K562 (cell line): ENCODE data around the gene SCLT1.

ENCODE experiments used
- ARNT ChIP-seq, 2 experiments: fragments of 450-650 bp; IDR thresholded peaks; 2 replicates each; pipeline ENCODE4 v1.6.1; 2016; ENCODE audit warnings: mild to moderate bottlenecking in 1 of 2
- BHLHE40 ChIP-seq: IDR thresholded peaks from 2 replicates; pipeline ENCODE4 v1.6.1; 2011; ENCODE audit warnings: low read length, improper control_type of control experiment
- CTCF ChIP-seq, 3 experiments: IDR thresholded peaks in 2 of 3; conservative IDR thresholded peaks in 1 of 3; 2 replicates each; pipeline ENCODE4 v1.5.1; 2011 to 2012; ENCODE audit warnings: low read length in 3 of 3, mild to moderate bottlenecking in 3 of 3, control low read depth in 2 of 3, improper control_type of control experiment in 1 of 3, inconsistent platforms in 1 of 3, low read depth in 1 of 3, mixed read lengths in 1 of 3, moderate library complexity in 1 of 3; ENCODE audit not compliant: insufficient read depth in 2 of 3
- GATA2 ChIP-seq: sonication (generic); formaldehyde crosslinking; IDR thresholded peaks from 2 replicates; pipeline ENCODE4 v1.4.0; 2020; ENCODE audit warnings: mild to moderate bottlenecking, missing genetic modification reagents
- MEF2A ChIP-seq: IDR thresholded peaks from 2 replicates; pipeline ENCODE4 v1.6.1; 2011; ENCODE audit warnings: low read depth, mild to moderate bottlenecking, low read length, moderate library complexity; ENCODE audit not compliant: control insufficient read depth
- NCOA2 ChIP-seq, 2 experiments: fragments of 450-650 bp; IDR thresholded peaks; 2 replicates each; pipeline ENCODE4 v1.6.1; 2018; ENCODE audit warnings: mild to moderate bottlenecking in 2 of 2, moderate library complexity in 1 of 2; ENCODE audit not compliant: partially characterized antibody in 2 of 2
- PML ChIP-seq: IDR thresholded peaks from 2 replicates; pipeline ENCODE4 v1.6.1; 2012; ENCODE audit warnings: low read length, inconsistent platforms
- POLR2AphosphoS5 ChIP-seq: IDR thresholded peaks from 2 replicates; pipeline ENCODE4 v1.6.1; 2011; ENCODE audit warnings: mild to moderate bottlenecking, low read depth, low read length, moderate library complexity; ENCODE audit not compliant: control insufficient read depth, insufficient read depth
- SLC30A9 ChIP-seq: fragments of 250-450 bp; sonication (Bioruptor Pico); IDR thresholded peaks from 2 replicates; pipeline ENCODE4 v1.8.0; 2022; ENCODE audit warnings: mild to moderate bottlenecking, moderate library complexity
- TCF7 ChIP-seq: sonication (generic); IDR thresholded peaks from 2 replicates; pipeline ENCODE4 v1.6.1; 2016; ENCODE audit warnings: antibody characterized with exemption, borderline replicate concordance
- ZNF143 ChIP-seq: sonication (generic); formaldehyde crosslinking; IDR thresholded peaks from 2 replicates; pipeline ENCODE4 v1.9.0; 2022; ENCODE audit warnings: mild to moderate bottlenecking, missing genetic modification reagents
- ZNF274 ChIP-seq: IDR thresholded peaks from 2 replicates; pipeline ENCODE4 v1.6.1; 2011; ENCODE audit warnings: low read depth, mild to moderate bottlenecking, low read length, moderate library complexity, borderline replicate concordance
- ZNF384 ChIP-seq: IDR thresholded peaks from 2 replicates; pipeline ENCODE4 v1.6.1; 2012; ENCODE audit warnings: low read depth, low read length, improper control_type of control experiment

DNA sequence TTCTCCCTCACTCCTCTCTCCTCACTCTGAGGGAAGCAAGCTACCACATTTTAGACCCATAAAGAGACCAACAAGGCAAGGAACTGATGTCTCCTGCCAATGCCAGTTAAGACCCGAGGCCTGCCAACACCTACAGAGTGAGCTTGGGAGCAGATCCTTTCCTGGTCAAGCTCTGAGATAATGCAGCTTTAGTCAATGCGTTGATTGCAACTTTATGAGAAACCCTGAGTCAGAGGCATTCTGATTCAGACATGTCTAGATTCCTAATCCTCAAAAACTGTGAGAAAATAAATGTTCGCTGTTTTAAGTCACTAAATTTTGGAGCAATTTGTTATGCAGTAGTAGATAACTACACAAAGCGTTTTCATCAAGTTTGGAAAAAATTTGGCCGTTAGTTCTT, 168.4 kb downstream of the SCLT1 start:
- TF ChIP-seq ZNF143 (CRISPR knock-in tag) (no peak), MEF2A (no peak), BHLHE40 (no peak), TCF7 (no peak), ZNF274 (no peak), CTCF (IDR thresholded peaks at IDR 0.05 in 2 of 3, conservative IDR thresholded peaks at IDR 0.05 in 1 of 3; ENCODE audit: insufficient read depth in 2 of 3, low read depth in 1 of 3, low read length in 3 of 3) (no peak), PML (no peak), ZNF384 (no peak), GATA2 (no peak), POLR2AphosphoS5 (no peak), SLC30A9 (CRISPR knock-in tag) (no peak), ARNT (IDR thresholded peaks at IDR 0.05) (no peak), NCOA2 (IDR thresholded peaks at IDR 0.05; ENCODE audit: partially characterized antibody in 2 of 2) (no peak)
